SHP77 (cell line): Measurements from ENCODE around the gene C1QTNF12.
"Not testable (repeated sequence)": the region's sequence is repeated elsewhere in the genome, so short reads cannot be mapped to it uniquely, and the experiment has no call there.

Experiments
- DNase-seq, 2 experiments: peaks; one replicate each; lab custom pipeline; 2025; lab: John Stamatoyannopoulos, UW

Gene C1QTNF12

GRCh38 chr1:1199141-1199960, 47.2 kb downstream of the C1QTNF12 start:
- no peak for DNase-seq

GRCh38 chr1:1198423-1199140, 47.9 kb downstream of the C1QTNF12 start:
- no peak for DNase-seq

- DNase-seq, result no peak
Observed at GRCh38 chr1:1197551-1198422, 48.7 kb downstream of the C1QTNF12 start.

- DNase-seq, result no peak
Observed at GRCh38 chr1:1197188-1197500, 49.4 kb downstream of the C1QTNF12 start.

GRCh38 chr1:1196431-1197187, 49.9 kb downstream of the C1QTNF12 start:
- no peak for DNase-seq

- not testable (repeated sequence) for DNase-seq
Observed at GRCh38 chr1:1195726-1196125, 50.8 kb downstream of the C1QTNF12 start.

GRCh38 chr1:1194723-1195122, 51.8 kb downstream of the C1QTNF12 start:
- no peak for DNase-seq
